B cell (primary cell): ENCODE data around the gene HFE. TPM values are rescaled to one million over a fixed set of nuclear protein-coding genes. Genes with fewer than 3 reads are reported as not detected.

ENCODE experiments used
- ATAC-seq: fragments of 200-7000 bp; cut with Tn5 transposase; one replicate; pipeline ENCODE4 v1.10.0; 2021; ENCODE audit warnings: low read depth, mild to moderate bottlenecking, moderate number of reproducible peaks, moderate library complexity
- CTCF ChIA-PET: fragments of 350-600 bp; sonication (Branson Sonifier 250); formaldehyde crosslinking; loops from one replicate; lab custom pipeline; 2021; ENCODE audit warnings: antibody characterized with exemption, inconsistent platforms; lab: Charles Lee
- POLR2A ChIA-PET: fragments of 350-600 bp; sonication (Branson Sonifier 250); formaldehyde crosslinking; loops from one replicate; lab custom pipeline; 2021; ENCODE audit warnings: antibody characterized with exemption; lab: Charles Lee
- DNase-seq: peaks from one replicate; pipeline ENCODE4 v3.0.0; 2013
- H2AFZ ChIP-seq: 2 replicates; pipeline ENCODE4 v1.6.1; 2012; ENCODE audit warnings: mild to moderate bottlenecking, low read depth, low read length; ENCODE audit not compliant: insufficient read depth, poor library complexity, severe bottlenecking
- H3K27ac ChIP-seq, 2 donors: 1 replicate in 1 of 2; 2 replicates in 1 of 2; pipeline ENCODE4 v1.5.1; 2012 to 2013; ENCODE audit warnings: low read length in 2 of 2, mild to moderate bottlenecking in 2 of 2, moderate library complexity in 1 of 2
- H3K27me3 ChIP-seq, 4 experiments: fragments of 200-600 bp in 1 of 4; sonication (generic) in 1 of 4; replicated peaks in 1 of 4; 1 replicate in 2 of 4; 2 replicates in 2 of 4; pipeline versions ENCODE4 v1.6.1 to v1.7.0; 2013 to 2016; ENCODE audit warnings: low read length in 3 of 4, mild to moderate bottlenecking in 2 of 4, mixed read lengths in 1 of 4, moderate library complexity in 1 of 4; ENCODE audit not compliant: insufficient read depth in 4 of 4, control insufficient read depth in 3 of 4; ENCODE audit errors: control extremely low read depth in 1 of 4
- H3K36me3 ChIP-seq, 2 experiments: replicated peaks in 1 of 2; 1 replicate in 1 of 2; 2 replicates in 1 of 2; pipeline versions ENCODE4 v1.6.1 to v1.7.1; 2013; ENCODE audit warnings: low read length in 1 of 2; ENCODE audit not compliant: insufficient read depth in 2 of 2, control insufficient read depth in 1 of 2; ENCODE audit errors: control extremely low read depth in 1 of 2, extremely low read depth in 1 of 2
- H3K4me1 ChIP-seq, 2 donors: fragments of 200-600 bp in 1 of 2; sonication (generic) in 1 of 2; 1 replicate in 1 of 2; 2 replicates in 1 of 2; pipeline versions ENCODE4 v1.5.1 to v1.6.1; 2013 to 2017; ENCODE audit warnings: low read length in 2 of 2; ENCODE audit not compliant: control insufficient read depth in 2 of 2, insufficient read depth in 2 of 2
- H3K4me2 ChIP-seq: replicated peaks from 2 replicates; pipeline ENCODE3; 2012; ENCODE audit warnings: mild to moderate bottlenecking, low read depth, low read length; ENCODE audit not compliant: poor library complexity, severe bottlenecking
- H3K4me3 ChIP-seq, 5 experiments: fragments of 200-600 bp in 1 of 5; sonication (generic) in 1 of 5; 1 replicate in 3 of 5; 2 replicates in 2 of 5; pipeline versions ENCODE4 v1.5.1 to v1.7.0; 2011 to 2016; ENCODE audit warnings: low read length in 4 of 5, mild to moderate bottlenecking in 4 of 5, low read depth in 2 of 5, control low read depth in 1 of 5, moderate library complexity in 1 of 5; ENCODE audit not compliant: insufficient read depth in 1 of 5; ENCODE audit errors: control extremely low read depth in 1 of 5, extremely low read depth in 1 of 5
- H3K79me2 ChIP-seq: fragments of 200-600 bp; sonication (generic); one replicate; pipeline ENCODE4 v1.6.0; 2016; ENCODE audit warnings: low read length; ENCODE audit not compliant: control insufficient read depth, insufficient read depth
- H3K9ac ChIP-seq: fragments of 200-600 bp; sonication (generic); 2 replicates; pipeline ENCODE4 v1.6.1; 2017; ENCODE audit warnings: mild to moderate bottlenecking, low read length, moderate library complexity
- H3K9me3 ChIP-seq, 3 donors: one replicate each; pipeline versions ENCODE4 v1.6.1 to v1.7.1; 2013; ENCODE audit warnings: low read length in 2 of 3; ENCODE audit not compliant: control insufficient read depth in 2 of 3, insufficient read depth in 1 of 3; ENCODE audit errors: control extremely low read depth in 1 of 3
- H4K20me1 ChIP-seq: 2 replicates; pipeline ENCODE4 v1.6.0; 2012; ENCODE audit warnings: mild to moderate bottlenecking, low read length; ENCODE audit not compliant: insufficient read depth, control insufficient read depth, poor library complexity, severe bottlenecking
- H3K27ac Mint-ChIP-seq: one replicate; pipeline ENCODE4 v1.8.0; 2021; ENCODE audit warnings: mixed read lengths
- H3K27me3 Mint-ChIP-seq: one replicate; pipeline ENCODE4 v1.8.0; 2021; ENCODE audit warnings: mixed read lengths
- H3K4me1 Mint-ChIP-seq: one replicate; pipeline ENCODE4 v1.8.0; 2021; ENCODE audit warnings: mixed read lengths
- H3K4me3 Mint-ChIP-seq: one replicate; pipeline ENCODE4 v1.8.0; 2021; ENCODE audit warnings: mixed read lengths
- H3K9me3 Mint-ChIP-seq: one replicate; pipeline ENCODE4 v1.8.0; 2022; ENCODE audit warnings: mixed read lengths; ENCODE audit not compliant: insufficient read depth
- EZH2 ChIP-seq: IDR thresholded peaks from 2 replicates; pipeline ENCODE4 v1.6.1; 2012; ENCODE audit warnings: borderline replicate concordance, low read depth, mild to moderate bottlenecking, moderate library complexity, low read length; ENCODE audit not compliant: insufficient read depth, poor library complexity, severe bottlenecking
- WGBS: methylation state at CpG from one replicate; pipeline ENCODE4 v1.1.5; 2013; ENCODE audit warnings: missing lambda C conversion rate; ENCODE audit not compliant: insufficient coverage; 5-methylcytosine and 5-hydroxymethylcytosine counted together
- intact Hi-C: fragments of 100-400 bp; cut with micrococcal nuclease; formaldehyde crosslinking; loops from one replicate; pipeline ENCODE4 v1.10.0; 2022
- polyA plus RNA-seq: library from polyadenylated mRNA; depleted of rRNA; stranded (reverse); fragments of >200 nt; gene quantifications from 2 replicates; pipeline ENCODE4 v1.2.3, GENCODE V29; 2012
- total RNA-seq, 2 donors: library from RNA; stranded (reverse); fragments of 120-200 nt in 1 of 2; gene quantifications; 1 replicate in 1 of 2; 2 replicates in 1 of 2; pipeline versions ENCODE4 v1.2.3 to v1.2.4, GENCODE V29; 2013 to 2022
- TF ChIP-seq, protein P1 (sequence below): fragments of 200-600 bp; IDR thresholded peaks from one replicate; pipeline ENCODE4 v1.8.0; 2022; ENCODE audit warnings: antibody characterized with exemption, mild to moderate bottlenecking

Gene HFE
- total and polyA plus RNA-seq, 2 donors (not counting 1 experiment from before 2014, with no cell fraction given) = 5.9 to 6.3 TPM

DNA sequence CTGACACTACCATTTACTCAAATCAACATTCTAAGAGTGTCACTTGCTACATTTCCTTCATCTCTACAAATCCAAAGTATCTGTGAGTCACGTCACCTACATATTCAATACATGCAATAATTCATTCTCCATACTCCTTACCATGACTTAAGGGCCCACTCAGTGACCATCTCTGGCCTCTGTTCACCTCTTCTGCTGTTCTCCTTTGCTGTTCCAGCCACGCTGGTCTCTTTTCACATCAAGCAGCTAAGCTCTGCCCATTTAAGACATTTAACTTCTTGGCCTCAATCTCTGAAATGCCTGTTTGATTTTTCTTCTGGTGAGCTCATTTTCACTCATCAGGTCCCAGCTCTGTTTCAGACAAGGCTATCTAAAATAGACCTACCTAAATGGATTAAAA is 46.5 kb downstream of the HFE start:
- H3K36me3 ChIP-seq = peaks cover 14 to 46% of the 10 kb centered on the region in 2 experiments
- H3K27ac ChIP-seq = peak overlapping the region in 1 of 2 donors; percentile 52
- Mint-ChIP-seq H3K9me3 (no peaks in the 10 kb centered on the region), H3K4me1 (peaks cover 53% of the 10 kb centered on the region), H3K27ac (peak overlapping the region; percentile 5), H3K4me3 (no peak overlapping the region), H3K27me3 (no peaks in the 10 kb centered on the region)
- H3K9ac ChIP-seq = no peak overlapping the region
- no peaks in the 10 kb centered on the region for H3K9me3 ChIP-seq
- WGBS = 97% methylated on average over 2 of the region's 2 CpGs
- H4K20me1 ChIP-seq = peaks cover 27% of the 10 kb centered on the region
- no peak overlapping the region for H3K4me2 ChIP-seq
- no peak overlapping the region for H3K4me3 ChIP-seq
- intact Hi-C loops = no loop called here
- peaks cover 51% of the 10 kb centered on the region for H3K79me2 ChIP-seq
- no peak overlapping the region for H2AFZ ChIP-seq
- no peaks in the 10 kb centered on the region for H3K27me3 ChIP-seq
- H3K4me1 ChIP-seq = peaks cover 8 to 34% of the 10 kb centered on the region in 2 donors
- POLR2A ChIA-PET = interaction anchor here (0.9 to 2.0 kb wide), 3 partner anchors 10 to 40 kb away, joined by 5 to 6 read pairs (median 5); a partner anchor contains a TSS
- TF ChIP-seq EZH2 = no peak
- ATAC-seq (no peak), DNase-seq (no peak)
- CTCF ChIA-PET = interaction anchor here (1.1 kb wide), 1 partner anchor 25 kb away, joined by 4 read pairs; no protein-coding TSS in a partner anchor

- no peak overlapping the region for H3K9ac ChIP-seq
- ChIA-PET CTCF (interaction anchor here (1.3 kb wide), 1 partner anchor 10 kb away, joined by 4 read pairs; no protein-coding TSS in a partner anchor), POLR2A (interaction anchor here (1.4 to 2.2 kb wide), 2 partner anchors 12 to 21 kb away, joined by 5 to 6 read pairs; a partner anchor contains a TSS)
- no peak for ATAC-seq
- H3K9me3 Mint-ChIP-seq = no peaks in the 10 kb centered on the region
- H3K9me3 ChIP-seq = no peaks in the 10 kb centered on the region
- no peaks in the 10 kb centered on the region for H3K27me3 Mint-ChIP-seq
- intact Hi-C loops = no loop called here
- H3K4me1 ChIP-seq = peaks cover 4 to 17% of the 10 kb centered on the region in 2 donors
- H3K4me2 ChIP-seq = no peak overlapping the region
- peaks cover 9% of the 10 kb centered on the region for H4K20me1 ChIP-seq
- H3K4me3 ChIP-seq = no peak overlapping the region
- H3K4me1 Mint-ChIP-seq = peaks cover 42% of the 10 kb centered on the region
- H3K27ac ChIP-seq = no peak overlapping the region
- TF ChIP-seq, protein P1, sequence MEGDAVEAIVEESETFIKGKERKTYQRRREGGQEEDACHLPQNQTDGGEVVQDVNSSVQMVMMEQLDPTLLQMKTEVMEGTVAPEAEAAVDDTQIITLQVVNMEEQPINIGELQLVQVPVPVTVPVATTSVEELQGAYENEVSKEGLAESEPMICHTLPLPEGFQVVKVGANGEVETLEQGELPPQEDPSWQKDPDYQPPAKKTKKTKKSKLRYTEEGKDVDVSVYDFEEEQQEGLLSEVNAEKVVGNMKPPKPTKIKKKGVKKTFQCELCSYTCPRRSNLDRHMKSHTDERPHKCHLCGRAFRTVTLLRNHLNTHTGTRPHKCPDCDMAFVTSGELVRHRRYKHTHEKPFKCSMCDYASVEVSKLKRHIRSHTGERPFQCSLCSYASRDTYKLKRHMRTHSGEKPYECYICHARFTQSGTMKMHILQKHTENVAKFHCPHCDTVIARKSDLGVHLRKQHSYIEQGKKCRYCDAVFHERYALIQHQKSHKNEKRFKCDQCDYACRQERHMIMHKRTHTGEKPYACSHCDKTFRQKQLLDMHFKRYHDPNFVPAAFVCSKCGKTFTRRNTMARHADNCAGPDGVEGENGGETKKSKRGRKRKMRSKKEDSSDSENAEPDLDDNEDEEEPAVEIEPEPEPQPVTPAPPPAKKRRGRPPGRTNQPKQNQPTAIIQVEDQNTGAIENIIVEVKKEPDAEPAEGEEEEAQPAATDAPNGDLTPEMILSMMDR = no peak
- TF ChIP-seq EZH2 = no peak
- H2AFZ ChIP-seq = no peak overlapping the region
- no peaks in the 10 kb centered on the region for H3K27me3 ChIP-seq
- no peak overlapping the region for H3K4me3 Mint-ChIP-seq
- H3K27ac Mint-ChIP-seq = peak overlapping the region; percentile 11
- DNase-seq = no peak
- H3K36me3 ChIP-seq = peaks cover 10 to 49% of the 10 kb centered on the region in 2 experiments
- H3K79me2 ChIP-seq = peaks cover 28% of the 10 kb centered on the region
These were observed 49.1 kb downstream of the HFE start for GRCh38 chr6:26136321-26136720.
